Measurements from ENCODE around the gene SORCS1.

Gene SORCS1

GRCh38 chr10:106914016-106914415 is 250.5 kb downstream of the SORCS1 start:
- Histone ChIP-seq H3K9me3 (ENCODE audit: control insufficient read depth in 1 of 2, low read length in 2 of 2) (no peaks in the 10 kb centered on the region), H3K27ac (ENCODE audit: low read length) (no peak overlapping the region), H3K36me3 (ENCODE audit: control insufficient read depth in 1 of 2, insufficient read depth in 2 of 2, low read length in 2 of 2) (no peaks in the 10 kb centered on the region), H3K27me3 (ENCODE audit: low read depth, low read length) (no peaks in the 10 kb centered on the region), H3K4me3 (ENCODE audit: low read depth in 1 of 2, low read length in 2 of 2) (no peak overlapping the region), H3K4me1 (ENCODE audit: control insufficient read depth in 1 of 2, insufficient read depth in 2 of 2, low read length in 2 of 2) (peaks cover 0 to 12% of the 10 kb centered on the region in 2 donors)

- no peak overlapping the region for H3K4me3 ChIP-seq (ENCODE audit: low read depth in 1 of 2, low read length in 2 of 2)
- no peaks in the 10 kb centered on the region for H3K9me3 ChIP-seq (ENCODE audit: control insufficient read depth in 1 of 2, low read length in 2 of 2)
- no peaks in the 10 kb centered on the region for H3K27me3 ChIP-seq (ENCODE audit: low read depth, low read length)
- H3K36me3 ChIP-seq (ENCODE audit: control insufficient read depth in 1 of 2, insufficient read depth in 2 of 2, low read length in 2 of 2) = no peaks in the 10 kb centered on the region
- H3K4me1 ChIP-seq (ENCODE audit: control insufficient read depth in 1 of 2, insufficient read depth in 2 of 2, low read length in 2 of 2) = peaks cover 0 to 12% of the 10 kb centered on the region in 2 donors
- no peak overlapping the region for H3K27ac ChIP-seq (ENCODE audit: low read length)
Observed at GRCh38 chr10:106913348-106913747, 251.2 kb downstream of the SORCS1 start.

DNA sequence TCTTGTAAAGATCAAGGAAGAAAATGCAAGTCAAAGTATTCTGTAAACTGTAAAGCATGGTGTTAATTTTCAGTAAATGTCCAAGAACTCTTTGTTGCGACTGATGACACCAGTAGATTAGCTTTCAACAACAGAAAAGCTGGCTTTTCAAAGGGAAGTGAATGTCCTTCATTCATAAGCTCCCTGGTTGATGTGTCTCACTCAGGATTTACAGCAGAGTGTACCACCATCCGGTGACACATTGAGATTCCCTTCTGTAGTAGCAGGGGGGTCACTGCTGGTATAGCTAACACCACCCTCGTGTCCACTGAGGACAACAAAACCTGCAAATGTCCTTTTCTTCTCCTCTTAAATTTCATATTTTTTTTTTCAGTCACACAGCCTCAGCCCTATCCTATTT is 253.4 kb downstream of the SORCS1 start:
- Histone ChIP-seq H3K27me3 (ENCODE audit: low read depth, low read length) (no peaks in the 10 kb centered on the region), H3K4me1 (ENCODE audit: control insufficient read depth in 1 of 2, insufficient read depth in 2 of 2, low read length in 2 of 2) (no peaks in the 10 kb centered on the region), H3K27ac (ENCODE audit: low read length) (no peak overlapping the region), H3K4me3 (ENCODE audit: low read depth in 1 of 2, low read length in 2 of 2) (no peak overlapping the region), H3K36me3 (ENCODE audit: control insufficient read depth in 1 of 2, insufficient read depth in 2 of 2, low read length in 2 of 2) (no peaks in the 10 kb centered on the region), H3K9me3 (ENCODE audit: control insufficient read depth in 1 of 2, low read length in 2 of 2) (no peaks in the 10 kb centered on the region)

DNA sequence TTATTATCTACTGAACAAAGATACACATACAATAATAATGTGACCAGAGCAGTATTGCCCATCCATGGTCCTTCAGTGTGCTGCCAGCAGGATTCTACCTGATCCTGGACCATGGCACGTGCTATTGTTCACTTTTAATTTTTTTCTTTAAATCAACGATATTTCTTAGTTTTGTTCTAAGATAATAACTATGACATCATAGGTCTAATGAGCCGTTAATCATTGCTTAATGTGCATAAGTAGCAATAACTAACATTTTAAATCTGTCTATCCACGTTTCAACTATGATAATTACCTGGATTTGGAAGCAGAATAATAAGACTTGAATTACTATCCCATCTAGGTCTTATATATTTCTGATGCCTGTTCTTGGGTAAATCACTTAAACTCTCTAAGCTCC is 253.8 kb downstream of the SORCS1 start:
- H3K27ac ChIP-seq (ENCODE audit: low read length) = no peak overlapping the region
- no peaks in the 10 kb centered on the region for H3K36me3 ChIP-seq (ENCODE audit: control insufficient read depth in 1 of 2, insufficient read depth in 2 of 2, low read length in 2 of 2)
- H3K4me1 ChIP-seq (ENCODE audit: control insufficient read depth in 1 of 2, insufficient read depth in 2 of 2, low read length in 2 of 2) = no peaks in the 10 kb centered on the region
- no peaks in the 10 kb centered on the region for H3K27me3 ChIP-seq (ENCODE audit: low read depth, low read length)
- H3K4me3 ChIP-seq (ENCODE audit: low read depth in 1 of 2, low read length in 2 of 2) = no peak overlapping the region
- no peaks in the 10 kb centered on the region for H3K9me3 ChIP-seq (ENCODE audit: control insufficient read depth in 1 of 2, low read length in 2 of 2)

- no peaks in the 10 kb centered on the region for H3K27me3 ChIP-seq (ENCODE audit: low read depth, low read length)
- no peak overlapping the region for H3K4me3 ChIP-seq (ENCODE audit: low read depth in 1 of 2, low read length in 2 of 2)
- H3K9me3 ChIP-seq (ENCODE audit: control insufficient read depth in 1 of 2, low read length in 2 of 2) = no peaks in the 10 kb centered on the region
- H3K27ac ChIP-seq (ENCODE audit: low read length) = no peak overlapping the region
- H3K4me1 ChIP-seq (ENCODE audit: control insufficient read depth in 1 of 2, insufficient read depth in 2 of 2, low read length in 2 of 2) = no peaks in the 10 kb centered on the region
- H3K36me3 ChIP-seq (ENCODE audit: control insufficient read depth in 1 of 2, insufficient read depth in 2 of 2, low read length in 2 of 2) = no peaks in the 10 kb centered on the region
Observed at GRCh38 chr10:106908225-106908624, 256.3 kb downstream of the SORCS1 start.

DNA sequence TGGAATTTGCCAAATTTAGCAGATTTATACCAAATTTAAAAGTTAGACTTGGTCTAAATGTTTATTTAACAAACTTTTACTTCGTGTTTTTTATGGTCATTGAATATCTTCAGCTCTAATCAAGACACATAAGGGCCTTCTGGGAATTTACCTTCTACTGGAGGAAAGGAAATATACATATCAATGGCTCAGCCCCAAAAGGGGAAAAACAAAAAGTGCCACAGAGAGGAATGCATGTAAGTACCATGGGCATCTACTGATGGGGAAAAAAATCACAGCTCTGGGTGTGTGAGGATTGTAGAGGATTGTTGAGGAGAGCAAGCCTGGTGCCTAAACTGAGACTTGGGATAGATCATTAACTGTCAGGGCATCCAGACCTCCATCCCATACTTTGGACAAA is 260.3 kb downstream of the SORCS1 start:
- no peak overlapping the region for H3K4me3 ChIP-seq (ENCODE audit: low read depth in 1 of 2, low read length in 2 of 2)
- no peak overlapping the region for H3K27ac ChIP-seq (ENCODE audit: low read length)
- no peaks in the 10 kb centered on the region for H3K9me3 ChIP-seq (ENCODE audit: control insufficient read depth in 1 of 2, low read length in 2 of 2)
- no peaks in the 10 kb centered on the region for H3K4me1 ChIP-seq (ENCODE audit: control insufficient read depth in 1 of 2, insufficient read depth in 2 of 2, low read length in 2 of 2)
- no peaks in the 10 kb centered on the region for H3K27me3 ChIP-seq (ENCODE audit: low read depth, low read length)
- no peaks in the 10 kb centered on the region for H3K36me3 ChIP-seq (ENCODE audit: control insufficient read depth in 1 of 2, insufficient read depth in 2 of 2, low read length in 2 of 2)

DNA sequence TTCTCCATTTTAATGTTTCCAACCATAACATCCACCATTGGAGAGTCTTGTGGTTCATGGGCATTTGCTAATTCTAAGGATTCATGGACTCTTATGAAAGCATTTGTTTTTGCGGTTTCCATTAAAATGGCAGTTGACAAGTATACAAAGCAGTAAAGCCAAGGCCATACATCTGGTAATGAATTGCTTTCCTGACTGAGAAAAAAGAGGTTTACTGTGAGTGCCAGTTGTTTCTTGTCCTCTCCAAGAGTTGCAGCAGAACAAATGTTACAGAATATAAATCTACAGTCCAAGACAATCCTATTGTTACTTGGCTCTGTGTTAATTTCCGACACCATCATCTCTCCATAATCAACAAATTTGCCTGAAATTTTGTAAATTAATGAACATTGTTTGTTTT is 261.3 kb downstream of the SORCS1 start:
- Histone ChIP-seq H3K27ac (ENCODE audit: low read length) (no peak overlapping the region), H3K36me3 (ENCODE audit: control insufficient read depth in 1 of 2, insufficient read depth in 2 of 2, low read length in 2 of 2) (no peaks in the 10 kb centered on the region), H3K27me3 (ENCODE audit: low read depth, low read length) (no peaks in the 10 kb centered on the region), H3K4me1 (ENCODE audit: control insufficient read depth in 1 of 2, insufficient read depth in 2 of 2, low read length in 2 of 2) (no peaks in the 10 kb centered on the region), H3K9me3 (ENCODE audit: control insufficient read depth in 1 of 2, low read length in 2 of 2) (no peaks in the 10 kb centered on the region), H3K4me3 (ENCODE audit: low read depth in 1 of 2, low read length in 2 of 2) (no peak overlapping the region)

- H3K9me3 ChIP-seq (ENCODE audit: control insufficient read depth in 1 of 2, low read length in 2 of 2) = no peaks in the 10 kb centered on the region
- H3K4me1 ChIP-seq (ENCODE audit: control insufficient read depth in 1 of 2, insufficient read depth in 2 of 2, low read length in 2 of 2) = no peaks in the 10 kb centered on the region
- H3K27me3 ChIP-seq (ENCODE audit: low read depth, low read length) = no peaks in the 10 kb centered on the region
- no peak overlapping the region for H3K27ac ChIP-seq (ENCODE audit: low read length)
- H3K36me3 ChIP-seq (ENCODE audit: control insufficient read depth in 1 of 2, insufficient read depth in 2 of 2, low read length in 2 of 2) = no peaks in the 10 kb centered on the region
- no peak overlapping the region for H3K4me3 ChIP-seq (ENCODE audit: low read depth in 1 of 2, low read length in 2 of 2)
Observed at GRCh38 chr10:106900016-106900652, 264.4 kb downstream of the SORCS1 start.

- Histone ChIP-seq H3K36me3 (ENCODE audit: control insufficient read depth in 1 of 2, insufficient read depth in 2 of 2, low read length in 2 of 2) (no peaks in the 10 kb centered on the region), H3K27me3 (ENCODE audit: low read depth, low read length) (no peaks in the 10 kb centered on the region), H3K4me3 (ENCODE audit: low read depth in 1 of 2, low read length in 2 of 2) (no peak overlapping the region), H3K9me3 (ENCODE audit: control insufficient read depth in 1 of 2, low read length in 2 of 2) (no peaks in the 10 kb centered on the region), H3K27ac (ENCODE audit: low read length) (no peak overlapping the region), H3K4me1 (ENCODE audit: control insufficient read depth in 1 of 2, insufficient read depth in 2 of 2, low read length in 2 of 2) (no peaks in the 10 kb centered on the region)
Observed at GRCh38 chr10:106898446-106898845, 266.1 kb downstream of the SORCS1 start.

GRCh38 chr10:106897719-106898118 is 266.8 kb downstream of the SORCS1 start:
- H3K27ac ChIP-seq (ENCODE audit: low read length) = no peak overlapping the region
- H3K9me3 ChIP-seq (ENCODE audit: control insufficient read depth in 1 of 2, low read length in 2 of 2) = no peaks in the 10 kb centered on the region
- no peak overlapping the region for H3K4me3 ChIP-seq (ENCODE audit: low read depth in 1 of 2, low read length in 2 of 2)
- H3K36me3 ChIP-seq (ENCODE audit: control insufficient read depth in 1 of 2, insufficient read depth in 2 of 2, low read length in 2 of 2) = no peaks in the 10 kb centered on the region
- H3K4me1 ChIP-seq (ENCODE audit: control insufficient read depth in 1 of 2, insufficient read depth in 2 of 2, low read length in 2 of 2) = no peaks in the 10 kb centered on the region
- no peaks in the 10 kb centered on the region for H3K27me3 ChIP-seq (ENCODE audit: low read depth, low read length)

GRCh38 chr10:106894692-106895091 is 269.8 kb downstream of the SORCS1 start:
- no peaks in the 10 kb centered on the region for H3K4me1 ChIP-seq (ENCODE audit: control insufficient read depth in 1 of 2, insufficient read depth in 2 of 2, low read length in 2 of 2)

DNA sequence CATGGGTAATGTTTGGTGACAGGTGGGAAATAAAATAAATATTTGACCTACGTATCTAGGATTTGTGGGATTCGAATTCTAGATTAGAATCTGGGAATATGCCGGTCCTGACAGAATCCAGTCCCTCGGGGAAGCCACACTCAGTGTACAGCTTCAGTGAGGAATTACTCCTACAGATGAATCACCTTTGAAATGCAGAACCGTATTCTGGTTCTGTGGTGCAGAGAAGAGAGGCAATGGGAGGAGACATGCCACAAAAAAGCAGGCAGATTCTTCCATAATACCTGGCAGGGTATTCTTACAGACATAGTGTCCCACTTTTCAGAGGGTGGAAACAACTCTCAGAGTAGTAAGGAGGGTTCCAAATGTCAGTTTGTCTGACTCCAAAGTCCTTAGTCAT is 286.9 kb downstream of the SORCS1 start:
- H3K4me3 ChIP-seq (ENCODE audit: low read depth in 1 of 2, low read length in 2 of 2) = no peak overlapping the region
- H3K9me3 ChIP-seq (ENCODE audit: control insufficient read depth in 1 of 2, low read length in 2 of 2) = peaks cover 0 to 8% of the 10 kb centered on the region in 2 donors
- H3K4me1 ChIP-seq (ENCODE audit: control insufficient read depth in 1 of 2, insufficient read depth in 2 of 2, low read length in 2 of 2) = no peaks in the 10 kb centered on the region

More at GRCh38 chr10:106894692-106895091, 269.8 kb downstream of the SORCS1 start:
- no peaks in the 10 kb centered on the region for H3K27me3 ChIP-seq (ENCODE audit: low read depth, low read length)
- no peak overlapping the region for H3K4me3 ChIP-seq (ENCODE audit: low read depth in 1 of 2, low read length in 2 of 2)
- H3K9me3 ChIP-seq (ENCODE audit: control insufficient read depth in 1 of 2, low read length in 2 of 2) = no peaks in the 10 kb centered on the region
- H3K27ac ChIP-seq (ENCODE audit: low read length) = no peak overlapping the region
- no peaks in the 10 kb centered on the region for H3K36me3 ChIP-seq (ENCODE audit: control insufficient read depth in 1 of 2, insufficient read depth in 2 of 2, low read length in 2 of 2)

More for the DNA sequence above, 286.9 kb downstream of the SORCS1 start:
- Histone ChIP-seq H3K36me3 (ENCODE audit: control insufficient read depth in 1 of 2, insufficient read depth in 2 of 2, low read length in 2 of 2) (no peaks in the 10 kb centered on the region), H3K27ac (ENCODE audit: low read length) (no peak overlapping the region), H3K27me3 (ENCODE audit: low read depth, low read length) (no peaks in the 10 kb centered on the region)
